Activated CD4-positive, alpha-beta T cell treated with anti-CD3 and anti-CD28 coated beads for 24 hours (primary cell): Measurements from ENCODE around the gene SF1.

Experiments used
- DNase-seq, 2 donors: peaks; one replicate each; pipeline ENCODE4 v3.0.0-alpha.2; 2020; ENCODE audit warnings: low read depth in 2 of 2

Gene SF1

GRCh38 chr11:64801158-64801464, 22.8 kb upstream of the SF1 start:
- no peak for DNase-seq

DNA sequence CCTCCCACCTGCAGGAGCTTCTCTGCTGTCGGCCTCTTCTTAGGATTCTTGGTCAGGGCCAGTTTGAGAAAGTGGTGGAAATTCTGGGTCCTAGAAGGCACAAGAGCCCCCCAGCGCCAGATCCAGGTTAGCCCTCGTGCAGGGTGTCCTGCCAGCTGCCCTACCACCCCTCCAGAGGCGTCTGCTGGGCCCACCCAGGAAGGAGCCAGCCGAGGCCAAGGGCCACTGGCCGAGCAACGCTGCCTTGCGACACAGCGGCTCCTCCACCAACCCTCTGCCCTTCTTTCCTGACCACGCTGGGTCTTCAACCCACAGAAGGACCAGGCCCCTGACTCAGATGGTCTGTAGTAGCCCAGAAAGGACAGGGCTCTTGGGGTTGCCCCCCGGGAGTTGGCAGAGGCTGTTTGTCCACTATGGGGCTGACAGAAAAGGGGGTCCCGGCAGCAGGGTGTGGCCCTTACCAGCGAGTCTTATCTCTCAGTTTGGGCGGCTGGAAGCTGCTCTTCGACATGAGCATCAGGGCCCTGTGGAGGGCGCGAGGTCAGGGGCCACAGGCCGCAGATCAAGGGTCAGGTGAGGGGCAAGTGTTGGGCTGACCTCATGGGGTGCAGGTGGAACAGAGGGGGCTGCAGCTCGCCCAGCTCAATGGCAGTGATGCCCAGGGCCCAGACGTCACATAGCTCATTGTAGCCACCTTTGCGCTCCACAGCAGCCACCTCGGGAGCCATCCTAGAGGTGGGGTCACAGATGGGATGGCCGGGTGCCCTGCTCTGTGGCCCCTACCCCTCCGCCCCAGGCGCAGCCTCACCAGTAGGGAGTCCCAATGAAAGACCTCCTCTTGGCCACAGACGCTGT, 22.2 kb upstream of the SF1 start:
- no peak for DNase-seq

- DNase-seq = no peak
These were observed 21.4 kb upstream of the SF1 start for GRCh38 chr11:64799623-64800302.

GRCh38 chr11:64799256-64799622, 20.9 kb upstream of the SF1 start:
- DNase-seq = no peak

- DNase-seq = no peak
These were observed 18.6 kb upstream of the SF1 start for GRCh38 chr11:64796757-64797541.

GRCh38 chr11:64796047-64796756, 17.9 kb upstream of the SF1 start:
- no peak for DNase-seq

GRCh38 chr11:64794526-64794925, 16.2 kb upstream of the SF1 start:
- no peak for DNase-seq

DNA sequence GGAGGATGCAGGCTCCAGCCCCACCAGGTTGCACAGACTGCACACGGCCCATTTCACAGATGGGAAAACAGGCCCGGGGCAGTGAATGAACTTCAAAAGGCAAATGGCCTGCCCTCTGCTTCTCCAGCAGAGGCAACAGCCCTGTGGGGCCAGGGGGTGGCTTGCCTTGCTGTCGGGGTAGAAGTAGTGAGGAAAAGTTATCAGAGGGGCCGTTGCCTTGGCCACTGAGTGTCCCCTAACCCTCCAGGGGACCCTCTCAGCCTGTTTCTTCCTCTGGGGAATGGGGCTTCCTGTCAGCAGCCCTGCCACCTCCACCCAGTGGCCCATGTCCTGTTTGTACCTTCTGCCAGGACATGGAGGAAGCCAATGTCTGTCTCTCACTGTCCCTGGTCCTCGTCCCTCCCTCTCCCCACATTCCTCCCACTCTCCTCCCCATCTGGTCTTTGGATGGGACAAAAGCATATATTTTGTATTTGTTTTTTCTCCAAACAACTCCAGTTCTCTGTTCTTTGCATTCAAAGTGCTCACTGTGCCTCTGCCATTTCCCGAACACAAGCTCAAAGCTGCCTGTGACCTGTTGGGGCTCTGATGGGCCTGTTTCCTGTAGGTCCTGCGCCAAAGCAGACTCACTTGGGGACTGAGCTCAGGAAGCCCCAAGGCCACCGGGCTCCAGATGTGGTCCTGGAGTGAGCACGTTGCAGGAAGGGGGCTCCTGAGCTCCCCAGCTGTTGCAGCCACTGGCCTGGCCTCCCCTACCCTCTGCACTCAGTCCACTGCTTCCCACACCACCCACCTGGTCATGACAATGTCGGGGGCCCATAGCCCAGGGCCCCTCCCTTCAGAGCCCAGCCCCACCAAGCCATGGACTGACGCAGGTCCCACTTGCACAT, 15.2 kb upstream of the SF1 start:
- no peak for DNase-seq

GRCh38 chr11:64792482-64792881, 14.1 kb upstream of the SF1 start:
- DNase-seq = no peak

- DNase-seq = no peak
These were observed 13.5 kb upstream of the SF1 start for GRCh38 chr11:64791781-64792291.

- no peak for DNase-seq
These were observed 12.1 kb upstream of the SF1 start for GRCh38 chr11:64790205-64791095.

GRCh38 chr11:64789331-64790204, 11.2 kb upstream of the SF1 start:
- DNase-seq = no peak

GRCh38 chr11:64788321-64789215, 10.2 kb upstream of the SF1 start:
- no peak for DNase-seq

DNA sequence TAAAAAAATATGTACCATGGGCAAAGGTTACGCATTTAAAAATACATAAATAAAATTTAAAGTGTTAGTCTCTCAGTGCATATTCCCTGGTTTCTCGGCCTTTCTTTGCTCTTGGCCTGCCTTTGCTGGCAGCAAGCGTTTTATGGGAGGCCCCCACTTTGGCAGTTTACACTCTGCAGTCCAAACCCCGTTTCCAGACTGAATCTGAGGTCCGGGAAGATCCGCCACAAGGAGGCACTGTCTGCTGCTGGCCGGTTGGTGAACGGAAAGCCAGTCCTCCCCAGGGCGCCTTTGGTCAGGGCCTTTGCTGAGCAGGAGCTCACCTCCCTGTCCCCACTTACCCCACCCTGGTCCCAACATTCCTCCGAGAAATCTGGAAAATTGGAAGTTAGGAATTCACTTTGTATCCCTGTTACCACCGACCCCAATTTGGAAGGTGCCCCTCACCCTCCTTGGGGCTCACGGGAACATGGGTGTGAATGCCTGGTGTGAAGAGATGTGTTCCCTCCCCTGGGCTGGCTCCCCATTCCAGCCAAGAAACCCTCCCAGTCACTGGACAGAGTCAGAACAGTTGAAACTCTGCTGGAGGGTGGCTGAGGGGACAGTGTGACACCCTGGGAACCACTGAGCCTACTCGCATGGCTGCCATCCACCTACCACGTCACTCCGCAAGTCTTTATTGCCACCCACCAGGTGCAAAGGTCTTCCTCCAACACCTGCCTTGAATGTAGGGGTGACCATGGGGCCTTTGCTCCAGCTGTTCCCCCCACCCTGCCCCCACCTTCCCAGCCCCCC, 9.4 kb upstream of the SF1 start:
- peak in 1 of 2 donors; percentile 53 for DNase-seq

GRCh38 chr11:64786308-64786707, 8.0 kb upstream of the SF1 start:
- DNase-seq = no peak

GRCh38 chr11:64784813-64785581, 6.7 kb upstream of the SF1 start:
- DNase-seq = no peak

DNA sequence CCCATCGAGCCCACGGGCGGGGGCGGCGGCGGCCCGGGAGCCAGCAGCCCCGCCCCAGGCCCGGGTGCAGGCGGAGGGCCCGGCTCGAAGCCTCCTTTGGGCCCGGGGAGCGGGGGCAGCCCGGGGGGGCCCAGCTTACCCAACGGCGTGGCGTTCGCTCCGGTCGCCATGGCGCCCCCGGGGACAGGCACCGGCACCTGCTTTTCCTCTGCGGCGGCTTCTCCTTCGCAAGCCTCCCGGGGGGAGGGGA, 194 bp downstream of the SF1 start:
- no peak for DNase-seq
